HG03469 (cell line): ENCODE data around the gene BDNF.
"Not testable (repeated sequence)": the region's sequence is repeated elsewhere in the genome, so short reads cannot be mapped to it uniquely, and the experiment has no call there.

Experiments
- ATAC-seq: cut with Tn5 transposase; IDR thresholded peaks from one replicate; pipeline ENCODE4 v1.9.1; 2021; ENCODE audit warnings: mild to moderate bottlenecking, moderate library complexity, moderate number of reproducible peaks; ENCODE audit not compliant: unreplicated experiment

The BDNF gene

DNA sequence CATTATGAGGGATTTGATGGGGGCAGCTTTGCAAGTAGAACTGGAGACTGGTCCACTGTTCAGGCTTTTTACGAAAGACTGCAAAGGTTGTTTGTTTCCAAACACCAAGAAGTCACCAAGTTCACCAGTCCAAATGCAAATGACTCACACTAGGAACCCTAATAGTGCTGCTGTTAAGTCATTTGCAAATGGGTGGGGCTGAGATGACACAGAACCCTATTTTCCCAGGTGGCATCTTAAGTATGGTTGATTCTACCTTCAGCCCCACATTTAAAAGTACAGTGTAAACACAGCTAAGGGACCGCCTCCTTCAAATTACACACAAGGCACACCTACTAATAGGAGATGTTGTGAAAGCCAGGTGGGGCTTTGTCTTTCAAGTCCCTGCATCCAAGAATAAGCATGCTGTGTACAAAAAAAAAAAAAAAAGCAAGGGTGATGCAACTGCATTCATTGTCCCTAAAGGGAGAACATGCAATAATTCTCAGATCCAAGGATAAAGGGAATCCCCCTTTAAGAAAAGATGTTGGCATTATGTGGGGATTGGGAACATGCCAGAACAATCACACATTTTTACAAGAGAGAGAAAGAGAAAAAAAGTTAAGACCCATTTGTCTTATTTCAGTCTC, 27.3 kb downstream of the BDNF start:
- no peak for ATAC-seq

DNA sequence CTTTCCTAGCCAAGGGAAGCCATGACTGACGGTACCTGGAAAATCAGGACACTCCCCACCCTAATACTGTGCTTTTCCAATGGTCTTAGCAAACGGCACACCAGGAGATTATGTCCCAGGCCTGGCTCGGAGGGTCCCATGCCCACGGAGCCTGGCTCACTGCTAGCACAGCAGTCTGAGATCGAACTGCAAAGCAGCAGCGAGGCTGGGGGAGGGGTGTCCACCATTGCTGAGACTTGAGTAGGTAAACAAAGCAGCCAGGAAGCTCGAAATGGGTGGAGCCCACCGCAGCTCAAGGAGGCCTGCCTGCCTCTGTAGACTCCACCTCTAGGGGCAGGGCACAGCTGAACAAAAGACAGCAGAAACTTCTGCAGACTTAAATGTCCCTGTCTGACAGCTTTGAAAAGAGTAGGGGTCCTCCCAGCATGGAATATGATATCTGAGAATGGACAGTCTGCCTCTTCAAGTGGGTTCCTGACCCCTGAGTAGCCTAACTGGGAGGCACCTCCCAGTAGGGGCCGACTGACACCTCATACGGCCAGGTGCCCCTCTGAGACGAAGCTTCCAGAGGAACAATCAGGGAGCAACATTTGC, 34.6 kb downstream of the BDNF start:
- not testable (repeated sequence) for ATAC-seq

DNA sequence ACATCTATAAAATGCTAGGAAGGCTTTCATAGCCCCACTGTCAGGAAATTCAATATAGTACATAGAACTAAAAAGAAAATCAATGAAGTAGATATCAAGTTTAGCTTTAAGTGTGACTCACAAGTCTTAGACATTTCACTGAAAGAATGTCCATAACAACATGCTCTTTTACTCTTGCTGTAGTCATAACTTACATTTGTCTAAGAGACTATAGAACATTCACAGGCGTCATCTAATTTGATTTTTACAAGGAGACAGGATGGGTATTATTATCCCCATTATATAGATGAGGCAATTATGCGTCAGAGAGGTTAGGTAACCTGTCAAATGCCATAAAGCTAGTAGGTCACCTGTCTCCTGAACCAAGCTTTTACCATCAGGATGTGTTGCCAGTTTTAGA, 36.9 kb downstream of the BDNF start:
- no peak for ATAC-seq

- no peak for ATAC-seq
Observed at GRCh38 chr11:27660171-27660570, 40.1 kb downstream of the BDNF start.

DNA sequence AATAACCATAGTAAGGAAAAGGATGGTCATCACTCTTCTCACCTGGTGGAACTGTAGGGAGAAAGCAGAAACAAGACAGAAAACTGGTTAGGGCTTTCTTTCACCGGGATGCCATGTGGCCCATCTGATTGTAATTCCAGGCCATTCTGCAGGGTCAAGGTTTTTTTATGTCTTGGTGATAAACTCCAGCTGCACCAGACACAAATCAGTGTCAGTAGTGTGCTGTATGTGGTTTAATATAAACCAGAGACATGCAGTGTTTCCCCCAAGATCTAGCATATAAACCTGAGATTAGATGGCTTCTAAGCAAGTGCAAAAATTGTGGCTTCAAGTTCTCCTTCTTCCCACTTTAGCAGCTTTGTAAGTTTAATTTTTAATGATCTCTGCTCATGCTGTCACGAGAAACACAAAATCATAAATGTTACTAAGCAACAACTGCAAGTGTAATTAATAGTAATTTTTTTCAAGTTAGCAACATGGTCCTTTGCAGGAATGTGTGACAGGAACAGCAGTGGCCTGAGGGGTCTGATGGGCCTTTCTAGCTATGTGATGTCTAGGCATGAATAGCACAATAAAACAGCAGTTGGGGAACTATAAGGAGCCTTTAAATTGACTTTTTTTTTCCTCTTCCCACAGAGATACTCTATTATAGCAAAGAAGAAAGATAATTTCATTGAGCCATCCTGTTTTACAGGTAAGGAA, 41.6 kb downstream of the BDNF start:
- no peak for ATAC-seq

- ATAC-seq, result no peak
Observed at GRCh38 chr11:27656806-27657483, 43.3 kb downstream of the BDNF start.

- no peak for ATAC-seq
Observed at GRCh38 chr11:27656320-27656719, 43.9 kb downstream of the BDNF start.

GRCh38 chr11:27653990-27654758, 46.1 kb downstream of the BDNF start:
- ATAC-seq, result no peak

DNA sequence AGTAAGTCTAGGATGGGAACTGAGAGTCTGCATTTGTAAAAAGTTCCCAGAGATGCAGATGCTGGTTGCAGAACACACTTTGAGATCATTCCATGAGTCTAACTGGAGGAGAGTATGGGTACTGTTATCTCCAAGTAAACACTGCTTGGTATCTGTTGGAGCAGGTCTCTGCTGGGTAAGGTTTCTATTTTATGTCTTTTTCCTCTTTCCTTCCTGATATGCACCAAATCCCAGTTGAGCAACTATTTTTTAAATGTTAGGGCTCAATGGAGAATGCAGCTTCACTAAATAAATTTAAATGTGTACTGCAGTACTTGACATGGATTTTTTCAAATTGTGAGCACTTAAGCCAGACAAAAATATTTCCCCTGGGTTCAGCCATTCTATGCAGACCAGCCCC, 48.5 kb downstream of the BDNF start:
- no peak for ATAC-seq

DNA sequence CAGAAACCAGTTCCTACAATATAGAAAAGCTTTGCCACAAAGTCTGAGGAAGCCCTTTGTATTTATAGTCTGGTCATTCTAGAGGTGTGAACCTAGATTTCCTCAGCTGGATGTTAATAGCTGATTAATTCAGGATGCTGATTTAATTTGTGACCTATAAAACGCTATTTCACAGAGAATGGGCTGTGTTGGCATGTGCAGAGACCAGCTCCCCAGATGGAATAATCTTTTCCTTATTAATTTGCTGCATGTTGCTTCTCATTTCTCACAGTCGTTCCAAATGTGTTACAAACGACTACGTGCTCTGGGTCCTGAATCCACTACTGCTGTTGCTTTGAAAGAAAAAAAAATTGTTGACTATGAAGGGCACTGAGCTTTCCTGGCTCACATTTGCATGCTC, 49.3 kb downstream of the BDNF start:
- ATAC-seq, result no peak

DNA sequence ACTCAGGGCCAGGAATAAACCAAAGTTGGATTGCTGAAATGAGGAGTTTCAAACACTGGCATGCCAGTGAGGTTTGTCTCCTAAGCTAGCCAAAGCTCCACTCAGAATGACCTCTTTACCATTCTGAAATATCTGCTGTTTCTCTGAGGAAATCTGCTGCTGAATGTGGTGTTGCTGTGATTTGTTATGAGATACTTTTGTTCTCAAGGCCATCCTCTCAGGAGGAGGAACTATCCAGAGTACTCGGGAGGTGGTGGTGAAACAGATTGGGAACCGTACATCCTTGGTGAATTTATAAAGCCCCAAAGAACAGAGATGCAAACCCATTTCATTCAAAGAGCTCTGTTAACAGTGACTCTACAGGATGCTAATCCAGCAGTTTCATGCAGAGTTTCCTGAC, 50.5 kb downstream of the BDNF start:
- no peak for ATAC-seq

- ATAC-seq, result no peak
Observed at GRCh38 chr11:27648840-27649239, 51.4 kb downstream of the BDNF start.

GRCh38 chr11:27646051-27646818, 54.0 kb downstream of the BDNF start:
- no peak for ATAC-seq

DNA sequence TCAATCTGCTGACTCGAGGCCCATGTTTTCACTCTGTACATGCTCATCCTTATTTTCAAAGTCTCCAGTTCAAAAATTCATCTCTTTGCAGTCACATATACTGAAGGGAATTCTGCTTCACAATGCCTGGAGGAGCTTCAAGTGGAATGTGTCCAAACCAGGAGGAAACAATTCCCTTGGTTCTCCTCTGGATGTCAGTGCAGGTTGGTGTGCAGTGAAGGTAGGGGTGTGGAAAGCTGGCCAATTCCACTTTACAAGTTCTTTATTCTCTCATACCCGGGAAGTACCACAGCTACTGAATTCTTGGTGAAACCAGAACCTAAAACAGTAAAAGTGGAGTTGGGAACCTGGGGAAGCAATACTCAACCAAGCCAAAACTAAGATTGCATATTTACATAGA, 57.3 kb downstream of the BDNF start:
- ATAC-seq, result no peak

DNA sequence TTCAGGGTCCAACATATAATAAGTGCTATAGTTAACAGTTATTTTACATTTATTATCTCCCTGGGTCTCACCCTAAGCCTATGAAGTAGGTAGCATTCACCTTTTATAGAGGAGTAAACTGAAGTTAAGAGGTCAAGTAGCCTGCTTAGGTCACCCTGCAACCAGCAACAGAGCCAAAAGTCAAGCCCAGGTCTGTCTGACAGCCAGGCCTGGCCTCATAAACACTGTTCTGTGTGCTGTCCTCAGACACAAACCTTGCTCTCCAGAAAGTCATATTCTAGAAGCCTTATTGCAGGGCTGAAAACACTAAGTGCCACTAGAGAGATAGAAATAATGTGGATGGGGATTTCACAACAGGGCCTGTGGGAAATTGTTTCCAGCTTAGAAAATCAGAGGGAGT, 59.3 kb downstream of the BDNF start:
- no peak for ATAC-seq

GRCh38 chr11:27635567-27636037, 64.7 kb downstream of the BDNF start:
- no peak for ATAC-seq

DNA sequence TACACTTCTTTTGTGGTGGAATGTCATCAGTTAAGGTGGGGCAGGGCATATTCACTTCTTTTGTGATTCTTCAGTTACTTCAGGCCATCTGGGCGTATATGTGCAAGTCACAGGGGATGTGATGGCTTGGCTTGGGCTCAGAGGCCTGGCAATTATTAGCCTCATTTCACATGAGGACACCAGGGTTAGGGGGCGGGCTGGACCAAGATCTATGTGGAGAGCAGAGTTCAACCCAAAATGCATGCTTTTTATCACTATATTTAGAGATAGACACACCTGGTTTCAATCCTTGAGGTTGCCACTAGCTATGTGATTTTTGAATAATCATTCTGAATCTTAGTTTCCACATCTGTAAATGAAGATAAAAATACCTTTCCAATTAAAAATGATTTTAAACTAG, 65.5 kb downstream of the BDNF start:
- ATAC-seq, result not testable (repeated sequence)

GRCh38 chr11:27634282-27634681, 66.0 kb downstream of the BDNF start:
- not testable (repeated sequence) for ATAC-seq

GRCh38 chr11:27629023-27629422, 71.2 kb downstream of the BDNF start:
- ATAC-seq, result not testable (repeated sequence)

- ATAC-seq, result no peak
Observed at GRCh38 chr11:27627979-27628378, 72.3 kb downstream of the BDNF start.
